SK-N-MC (cell line): Measurements from ENCODE around the gene TAF4B.
A peak's percentile ranks its signal among the peaks of the same experiment; 100 is the strongest.

Source experiments
- DNase-seq: peaks from one replicate; pipeline ENCODE4 v3.0.0-alpha.2; 2011; ENCODE audit warnings: low read depth, low spot score
- H3K27ac ChIP-seq: fragments of 200-600 bp; sonication (generic); 2 replicates; pipeline ENCODE4 v1.5.1; 2016; ENCODE audit warnings: mixed run types
- H3K36me3 ChIP-seq: fragments of 200-600 bp; sonication (generic); 2 replicates; pipeline ENCODE4 v1.6.1; 2017; ENCODE audit warnings: antibody characterized with exemption, low read length, mixed read lengths; ENCODE audit not compliant: insufficient read depth
- H3K4me3 ChIP-seq: fragments of 200-600 bp; sonication (generic); 2 replicates; pipeline ENCODE4 v1.5.1; 2016
- H3K9ac ChIP-seq: fragments of 200-600 bp; sonication (generic); 2 replicates; pipeline ENCODE4 v1.8.0; 2017; ENCODE audit warnings: mixed run types, mixed read lengths; ENCODE audit not compliant: insufficient read length
- H3K9me3 ChIP-seq: fragments of 200-600 bp; sonication (generic); 2 replicates; pipeline ENCODE4 v1.6.1; 2017; ENCODE audit warnings: low read depth, mild to moderate bottlenecking, antibody characterized with exemption, low read length, moderate library complexity, mixed read lengths
- EZH2 ChIP-seq: fragments of 200-600 bp; sonication (generic); IDR thresholded peaks from one replicate; pipeline ENCODE4 v1.6.1; 2017; ENCODE audit warnings: antibody characterized with exemption
- FOXP2 ChIP-seq: optimal IDR thresholded peaks from 2 replicates; pipeline ENCODE3; 2011; ENCODE audit warnings: mild to moderate bottlenecking, moderate library complexity; ENCODE audit not compliant: insufficient read depth; ENCODE audit errors: extremely low read length, control extremely low read depth
- POLR2AphosphoS5 ChIP-seq: IDR thresholded peaks from 2 replicates; pipeline ENCODE4 v1.6.1; 2012; ENCODE audit warnings: mild to moderate bottlenecking, low read depth, low read length, borderline replicate concordance

The TAF4B gene

GRCh38 chr18:26383454-26384270 is 157.4 kb downstream of the TAF4B start:
- Histone ChIP-seq H3K9me3 (no peaks in the 10 kb centered on the region), H3K27ac (no peak overlapping the region), H3K9ac (no peak overlapping the region), H3K36me3 (no peaks in the 10 kb centered on the region), H3K4me3 (no peak overlapping the region)
- TF ChIP-seq POLR2AphosphoS5 (no peak), FOXP2 (no peak), EZH2 (no peak)
- no peak for DNase-seq

- H3K27ac ChIP-seq: no peak overlapping the region
- H3K9ac ChIP-seq: no peak overlapping the region
- no peak for DNase-seq
- H3K9me3 ChIP-seq: no peaks in the 10 kb centered on the region
- H3K4me3 ChIP-seq: no peak overlapping the region
- no peaks in the 10 kb centered on the region for H3K36me3 ChIP-seq
- TF ChIP-seq FOXP2: no peak
- TF ChIP-seq EZH2: no peak
- TF ChIP-seq POLR2AphosphoS5: no peak
Observed at GRCh38 chr18:26386002-26386401, 159.8 kb downstream of the TAF4B start.

GRCh38 chr18:26386441-26386840 is 160.2 kb downstream of the TAF4B start:
- Histone ChIP-seq H3K4me3 (no peak overlapping the region), H3K36me3 (no peaks in the 10 kb centered on the region), H3K9ac (no peak overlapping the region), H3K9me3 (no peaks in the 10 kb centered on the region), H3K27ac (no peak overlapping the region)
- no peak for DNase-seq
- no peak for TF ChIP-seq POLR2AphosphoS5
- TF ChIP-seq EZH2: no peak
- no peak for TF ChIP-seq FOXP2

GRCh38 chr18:26394047-26394654 is 167.9 kb downstream of the TAF4B start:
- Histone ChIP-seq H3K36me3 (no peaks in the 10 kb centered on the region), H3K9ac (no peak overlapping the region), H3K9me3 (no peaks in the 10 kb centered on the region), H3K27ac (no peak overlapping the region), H3K4me3 (no peak overlapping the region)
- DNase-seq: no peak
- no peak for TF ChIP-seq FOXP2
- no peak for TF ChIP-seq EZH2
- no peak for TF ChIP-seq POLR2AphosphoS5

- Histone ChIP-seq H3K27ac (no peak overlapping the region), H3K36me3 (no peaks in the 10 kb centered on the region), H3K4me3 (no peak overlapping the region), H3K9me3 (no peaks in the 10 kb centered on the region), H3K9ac (no peak overlapping the region)
- TF ChIP-seq EZH2 (no peak), POLR2AphosphoS5 (no peak), FOXP2 (no peak)
- DNase-seq: no peak
Observed at GRCh38 chr18:26397019-26397418, 170.8 kb downstream of the TAF4B start.

DNA sequence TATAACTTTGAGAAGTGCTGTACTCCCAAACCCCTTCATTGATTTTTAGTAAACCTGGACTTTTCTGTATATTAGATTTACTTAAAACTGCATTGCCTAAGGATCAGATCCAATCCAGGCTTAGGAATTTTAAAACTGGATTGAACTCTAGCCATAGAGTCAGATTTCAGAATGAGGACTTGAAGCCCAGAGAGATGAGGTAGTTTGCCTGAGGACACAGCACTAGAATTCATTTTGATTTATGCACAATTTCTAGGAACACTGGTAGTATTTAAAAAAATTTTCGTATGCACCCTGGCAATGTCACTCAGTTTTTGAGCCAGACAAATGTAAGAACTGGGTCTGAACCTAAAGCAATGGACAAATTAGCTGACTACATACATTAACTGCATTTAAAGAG is 177.2 kb downstream of the TAF4B start:
- no peak overlapping the region for H3K27ac ChIP-seq
- no peaks in the 10 kb centered on the region for H3K9me3 ChIP-seq
- TF ChIP-seq POLR2AphosphoS5 (no peak), FOXP2 (no peak), EZH2 (no peak)
- H3K4me3 ChIP-seq: no peak overlapping the region
- no peak overlapping the region for H3K9ac ChIP-seq
- H3K36me3 ChIP-seq: no peaks in the 10 kb centered on the region
- no peak for DNase-seq

GRCh38 chr18:26405190-26405801 is 179.1 kb downstream of the TAF4B start:
- no peak for DNase-seq
- Histone ChIP-seq H3K4me3 (no peak overlapping the region), H3K27ac (no peak overlapping the region), H3K9ac (no peak overlapping the region), H3K9me3 (no peaks in the 10 kb centered on the region), H3K36me3 (no peaks in the 10 kb centered on the region)
- TF ChIP-seq EZH2: no peak
- TF ChIP-seq POLR2AphosphoS5: no peak
- peak; percentile 24 for TF ChIP-seq FOXP2

DNA sequence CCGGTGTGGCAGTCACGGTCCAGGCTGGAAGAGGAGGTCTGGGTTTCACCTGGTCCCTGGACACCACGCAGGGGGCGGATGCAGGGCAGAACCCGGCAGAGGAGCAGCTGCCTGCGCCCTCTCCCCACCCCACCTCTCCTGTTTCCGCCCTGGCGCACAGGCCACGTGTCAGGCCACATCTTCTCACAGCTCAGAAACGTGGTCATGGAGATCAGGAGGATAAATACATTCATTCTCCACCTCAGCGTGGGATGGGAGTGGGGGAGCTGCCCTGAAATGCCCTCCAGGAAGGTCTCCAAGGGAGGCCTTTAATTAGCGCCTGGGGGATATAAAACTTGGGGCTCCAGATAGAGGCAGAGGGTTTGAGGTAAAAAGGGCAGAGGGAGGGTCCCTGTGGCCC is 180.1 kb downstream of the TAF4B start:
- H3K9me3 ChIP-seq: no peaks in the 10 kb centered on the region
- no peaks in the 10 kb centered on the region for H3K36me3 ChIP-seq
- DNase-seq: no peak
- no peak overlapping the region for H3K9ac ChIP-seq
- H3K4me3 ChIP-seq: no peak overlapping the region
- TF ChIP-seq POLR2AphosphoS5 (no peak), EZH2 (no peak), FOXP2 (no peak)
- no peak overlapping the region for H3K27ac ChIP-seq
